Stimulated activated CD8-positive, alpha-beta memory T cell treated with anti-CD3 and anti-CD28 coated beads, Interleukin-12 subunit alpha, Interleukin-12 subunit beta, amount 100 ng/mL, for 4 hours (primary cell): ENCODE data around the gene ATG2A.

Experiments
- DNase-seq: peaks from one replicate; pipeline ENCODE4 v3.0.0-alpha.2; 2020; ENCODE audit warnings: low read depth

The ATG2A gene

DNA sequence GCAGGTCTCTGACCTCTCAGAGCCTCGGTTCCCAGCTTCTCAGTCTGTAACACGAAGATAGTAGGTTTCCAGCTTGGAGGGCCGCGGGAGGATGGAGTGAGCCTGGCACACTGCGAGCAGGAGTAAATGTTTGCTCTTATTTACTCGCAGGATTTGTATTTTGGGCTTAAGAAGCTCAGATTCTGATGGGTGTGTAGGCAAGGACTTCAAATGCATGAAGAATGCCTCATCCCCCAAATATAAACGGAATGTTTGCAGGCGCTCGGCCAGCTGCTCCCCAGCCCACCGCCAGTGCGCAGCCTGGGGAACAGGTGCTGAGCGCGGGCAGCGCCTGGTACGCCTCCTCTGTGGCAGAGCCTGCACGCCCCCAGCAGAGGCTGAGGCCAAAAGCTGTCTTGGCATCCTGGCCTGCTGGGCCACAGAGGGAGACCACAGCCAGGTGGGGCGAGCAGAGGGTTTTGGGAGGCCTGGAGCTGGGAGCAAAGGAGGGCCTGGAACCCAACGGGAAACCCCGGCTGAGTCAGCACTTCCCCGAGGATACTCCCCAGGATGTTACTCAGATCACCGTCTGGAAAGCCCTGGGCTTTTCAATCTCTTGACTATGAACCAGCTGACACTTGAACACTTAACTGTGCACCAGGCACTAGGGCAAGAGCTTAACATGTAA lies 48.0 kb downstream of the ATG2A start:
- no peak for DNase-seq

DNA sequence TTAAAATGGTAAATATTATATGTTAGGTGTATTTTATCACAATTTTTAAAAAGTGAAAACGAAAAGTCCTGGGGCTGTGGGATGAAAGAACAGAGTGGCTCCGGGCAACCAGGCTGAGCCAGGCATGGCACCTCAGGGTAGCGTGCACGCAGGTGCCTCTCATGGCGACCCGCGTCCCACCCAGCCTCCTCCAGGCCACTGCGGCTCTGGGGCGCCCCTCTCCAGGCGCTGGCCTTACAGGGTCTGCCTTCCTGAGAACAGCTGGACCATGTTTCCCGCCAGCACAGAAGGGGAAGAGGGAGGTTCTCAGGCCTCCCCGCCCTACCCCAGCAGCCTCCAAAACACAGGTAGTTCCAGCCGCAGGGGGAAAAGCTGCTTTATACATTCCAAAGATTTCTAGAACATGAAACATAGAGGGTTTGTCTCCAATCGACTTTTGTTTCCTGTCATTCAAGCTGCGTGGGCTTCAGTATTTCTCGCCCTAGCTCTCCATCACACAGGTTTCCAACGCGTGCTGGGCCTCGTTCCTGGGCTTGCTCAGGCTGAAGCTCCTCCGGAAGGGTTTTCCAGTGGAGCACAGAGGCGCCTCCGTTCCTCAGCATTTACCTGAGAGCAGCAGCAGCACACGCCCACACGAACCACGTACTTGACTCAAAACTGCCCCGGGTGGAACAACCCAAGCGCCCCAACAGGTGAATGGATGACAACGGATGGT lies 49.1 kb downstream of the ATG2A start:
- no peak for DNase-seq

DNA sequence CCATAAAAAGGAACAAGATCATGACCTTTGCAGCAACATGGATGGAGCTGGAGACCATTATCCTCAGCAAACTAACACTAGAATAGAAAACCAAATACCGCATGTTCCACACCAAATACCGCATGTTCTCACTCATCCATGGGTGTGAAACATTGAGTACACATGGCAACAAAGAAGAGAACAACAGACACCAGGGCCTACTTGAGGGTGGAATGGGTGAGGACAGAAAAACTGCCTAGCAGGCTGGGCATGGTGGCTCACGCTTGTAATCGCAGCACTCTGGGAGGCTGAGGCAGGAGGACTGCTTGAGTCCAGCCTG lies 50.9 kb downstream of the ATG2A start:
- no peak for DNase-seq

DNA sequence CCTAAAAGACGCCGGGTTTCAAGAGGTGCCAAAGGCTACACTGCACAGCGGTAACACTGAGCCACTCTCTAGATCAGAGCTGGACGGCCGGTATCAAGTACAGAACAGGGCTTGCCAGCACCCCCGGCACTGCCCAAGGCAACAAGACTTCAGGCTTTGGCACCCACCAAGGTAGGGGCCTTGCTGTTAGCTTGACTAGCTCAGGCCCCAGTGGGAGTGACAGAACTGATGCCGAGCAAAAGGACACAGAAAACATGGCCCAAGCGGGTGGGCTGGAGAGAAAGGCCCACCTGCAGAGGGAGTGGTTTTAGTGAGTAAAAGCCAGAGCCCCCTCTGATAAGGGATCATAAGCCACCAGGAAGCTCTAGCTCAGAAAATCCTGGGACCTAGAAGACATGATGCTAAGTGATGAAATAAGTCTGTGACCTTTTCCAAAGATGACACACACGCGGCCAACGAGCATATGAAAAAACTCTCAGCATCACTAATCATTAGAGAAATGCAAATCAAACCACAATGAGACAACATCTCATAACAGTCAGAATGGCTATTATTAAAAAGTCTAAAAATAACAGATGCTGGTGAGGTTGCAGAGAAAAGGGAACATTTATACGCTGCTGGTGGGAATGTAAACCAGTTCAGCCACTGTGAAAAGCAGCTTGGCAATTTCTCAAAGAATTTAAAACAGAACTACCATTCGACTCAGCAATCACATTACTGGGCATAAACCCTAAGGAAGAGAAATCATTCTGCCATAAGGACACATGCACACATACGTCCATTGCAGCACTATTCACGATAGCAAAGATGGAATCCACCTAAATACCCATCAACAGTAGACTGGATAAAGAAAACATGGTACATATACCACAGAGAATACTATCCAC lies 51.5 kb downstream of the ATG2A start:
- DNase-seq, result no peak

DNA sequence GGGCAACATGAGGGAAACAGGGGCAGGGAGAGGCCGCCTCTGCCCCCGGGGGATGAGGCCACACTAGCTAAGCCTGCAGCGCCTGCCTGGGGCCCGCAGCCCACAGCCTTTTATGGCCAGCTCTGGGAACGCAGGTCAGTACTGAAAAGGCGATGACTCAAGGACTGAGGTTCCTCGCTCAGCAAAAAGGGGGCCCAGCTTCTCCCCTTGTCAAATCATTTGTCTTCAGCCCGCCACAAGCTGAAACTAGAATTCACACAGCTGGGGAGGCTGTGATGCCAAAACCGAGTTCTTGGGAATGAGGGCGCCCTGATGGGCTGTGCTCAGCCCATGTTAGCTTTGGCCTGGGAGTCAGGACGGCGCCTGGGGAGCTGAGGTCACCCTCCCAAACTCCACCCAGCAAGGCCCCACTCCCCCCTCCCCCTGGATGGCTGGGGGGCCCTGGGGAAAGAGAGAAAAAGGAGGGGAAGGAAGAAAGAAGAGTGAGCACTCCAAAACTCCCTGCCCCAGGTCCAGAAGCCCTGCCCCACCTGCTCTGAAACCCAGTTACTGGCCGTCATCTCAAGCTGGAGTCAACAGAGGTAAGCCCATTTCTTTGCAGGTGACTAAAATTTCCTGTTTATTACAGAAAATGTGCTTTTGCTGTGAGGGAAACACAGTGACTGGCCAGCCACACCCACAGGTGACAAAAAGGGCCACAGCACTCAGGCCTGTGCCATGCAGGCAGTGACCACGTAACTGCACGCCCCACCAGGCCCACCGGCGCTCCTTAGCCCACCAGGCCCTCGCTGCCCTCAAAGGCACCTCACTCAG lies 52.3 kb downstream of the ATG2A start:
- no peak for DNase-seq

DNA sequence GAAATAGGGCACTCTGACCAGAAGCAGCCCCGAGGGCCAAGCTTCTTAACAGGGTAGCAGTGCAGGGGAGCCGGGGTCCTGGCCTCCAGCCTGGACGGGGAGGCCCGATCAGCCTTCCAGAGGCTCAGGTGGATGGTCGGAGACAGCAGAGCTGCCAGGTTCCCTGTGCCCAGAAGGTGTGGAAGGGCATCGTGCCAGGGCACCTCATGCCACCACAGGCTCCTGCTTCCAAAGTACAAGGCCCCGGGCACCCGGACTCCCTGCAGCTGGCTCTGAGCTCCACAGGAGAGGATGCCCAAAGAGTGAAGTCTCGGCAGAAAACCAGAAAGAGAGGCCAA lies 52.9 kb downstream of the ATG2A start:
- no peak for DNase-seq

DNA sequence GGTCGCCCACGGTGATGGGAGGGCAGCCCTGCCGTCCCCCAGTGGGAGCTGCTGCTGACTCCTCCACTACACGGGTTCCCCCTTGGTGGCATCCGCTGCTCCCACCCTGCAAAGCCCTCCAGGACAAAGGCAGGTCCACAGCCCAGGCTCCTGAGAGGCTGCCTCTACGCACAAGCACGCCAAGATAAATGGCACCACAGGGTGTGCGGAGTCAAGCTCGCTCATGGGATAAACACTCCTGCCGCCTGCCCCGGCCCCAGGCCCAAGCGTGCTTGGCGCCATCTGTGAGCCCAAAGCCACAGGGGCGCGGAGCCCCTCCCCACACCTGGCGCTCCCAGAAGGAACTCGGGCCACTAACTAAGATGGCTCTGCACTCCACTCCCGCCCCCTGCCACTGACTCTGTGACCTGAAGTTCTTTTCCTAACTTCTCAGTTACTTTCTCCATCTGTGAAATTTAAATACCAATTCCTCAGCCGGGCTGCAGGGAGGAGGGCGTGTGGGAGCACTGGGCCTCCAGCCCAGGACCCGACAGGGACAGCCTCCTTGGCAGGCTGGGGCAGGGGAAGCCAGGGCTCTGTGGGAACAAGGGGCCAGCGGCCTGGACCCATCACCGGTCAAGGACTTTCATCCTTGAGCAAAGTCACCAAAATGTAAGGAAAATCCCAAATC lies 53.5 kb downstream of the ATG2A start:
- DNase-seq, result no peak

DNA sequence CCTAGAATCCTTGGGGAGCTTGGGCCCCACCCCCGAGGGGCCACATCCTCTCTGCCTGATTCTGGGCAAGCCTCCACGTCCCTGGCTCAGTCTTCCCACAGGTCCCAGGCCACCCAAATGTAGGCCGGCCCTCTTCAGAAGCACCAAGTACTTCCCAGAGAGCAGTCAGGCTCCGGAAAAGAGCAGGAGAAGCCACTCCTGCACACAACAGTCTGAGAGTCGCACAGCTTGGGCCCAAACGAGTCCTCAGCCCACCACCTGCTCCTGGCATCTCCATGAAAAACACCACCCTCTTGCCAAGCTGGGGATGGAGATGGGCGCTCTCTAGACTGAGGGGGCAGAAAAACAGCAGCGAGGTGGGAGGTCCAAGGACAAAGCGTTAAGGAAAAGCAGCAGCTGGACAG lies 54.0 kb downstream of the ATG2A start:
- DNase-seq, result no peak

DNA sequence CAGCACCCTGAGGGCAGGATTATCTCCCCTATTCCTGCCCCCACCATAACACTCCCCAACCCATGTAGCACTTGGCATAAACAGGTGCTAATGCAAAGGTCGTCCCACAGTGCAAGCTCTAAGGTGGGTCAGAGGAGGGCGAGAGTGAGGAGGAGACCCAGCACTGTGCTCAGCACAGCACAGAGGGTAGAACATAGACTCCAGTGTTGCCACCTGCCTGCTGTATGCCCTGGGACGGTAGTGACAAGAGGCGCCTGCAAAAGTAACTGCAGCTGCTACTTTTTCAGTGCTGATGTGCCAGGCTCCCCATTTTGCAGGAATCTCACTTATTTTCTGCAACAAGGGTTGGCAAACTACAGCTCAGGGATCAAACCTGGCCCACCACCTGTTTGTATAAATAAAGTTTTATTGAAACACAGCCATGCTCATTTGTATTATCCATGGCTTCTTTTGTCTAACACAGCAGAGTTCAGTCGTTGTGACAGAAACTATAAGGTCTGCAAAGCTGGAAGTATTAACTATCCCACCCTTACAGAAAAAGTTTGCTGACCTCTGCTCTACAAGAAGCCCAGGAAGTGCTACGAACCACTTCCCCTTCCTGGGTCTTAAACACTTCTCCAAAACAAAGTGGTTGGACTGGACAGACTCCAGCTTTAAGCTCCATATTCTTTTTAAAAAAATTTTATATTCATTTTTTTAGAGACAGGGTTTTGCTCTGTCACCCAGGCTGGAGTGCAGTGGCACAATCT lies 55.6 kb downstream of the ATG2A start:
- no peak for DNase-seq

DNA sequence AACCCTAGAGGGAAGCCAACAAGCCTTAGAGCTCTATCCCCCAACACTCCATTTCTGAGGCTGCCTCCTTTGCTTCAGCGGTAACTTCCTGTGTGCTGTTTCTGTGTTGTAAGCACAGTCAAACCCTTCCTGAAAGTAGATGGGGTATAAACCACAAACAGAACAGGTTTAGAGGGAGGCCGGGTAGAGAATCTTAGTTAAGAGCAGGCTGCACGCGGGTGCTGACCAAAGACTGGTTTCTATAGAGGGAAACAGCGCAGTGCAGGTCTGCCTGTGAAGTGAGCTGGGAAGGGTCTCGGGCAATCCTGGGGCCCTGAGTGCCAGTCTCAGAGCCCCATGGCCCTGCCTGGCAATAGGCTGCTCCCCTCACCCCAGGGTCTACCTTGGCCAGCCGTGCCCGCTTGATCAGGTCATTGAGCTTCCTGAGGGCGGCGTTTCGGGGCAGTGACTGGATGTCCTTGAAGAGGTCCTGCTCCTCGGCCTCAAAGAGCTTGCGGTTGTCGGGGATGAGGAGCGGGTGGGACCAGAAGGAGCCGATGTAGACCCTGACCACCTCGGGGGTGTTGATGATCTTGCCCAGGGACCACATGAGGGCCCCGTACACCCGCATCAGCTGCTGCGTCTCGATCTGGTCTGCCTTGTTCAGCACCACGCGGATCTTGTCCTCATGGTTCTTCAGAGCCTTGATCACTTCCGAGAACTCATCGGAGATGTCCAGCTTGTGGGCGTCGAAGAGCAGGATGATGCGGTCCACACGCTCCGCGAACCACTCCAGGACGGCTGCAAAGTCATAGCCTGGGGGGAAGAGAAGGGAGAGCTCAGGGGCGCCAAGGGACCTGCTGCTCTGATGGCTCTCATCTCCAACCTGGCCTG lies 57.2 kb downstream of the ATG2A start:
- DNase-seq, result no peak

DNA sequence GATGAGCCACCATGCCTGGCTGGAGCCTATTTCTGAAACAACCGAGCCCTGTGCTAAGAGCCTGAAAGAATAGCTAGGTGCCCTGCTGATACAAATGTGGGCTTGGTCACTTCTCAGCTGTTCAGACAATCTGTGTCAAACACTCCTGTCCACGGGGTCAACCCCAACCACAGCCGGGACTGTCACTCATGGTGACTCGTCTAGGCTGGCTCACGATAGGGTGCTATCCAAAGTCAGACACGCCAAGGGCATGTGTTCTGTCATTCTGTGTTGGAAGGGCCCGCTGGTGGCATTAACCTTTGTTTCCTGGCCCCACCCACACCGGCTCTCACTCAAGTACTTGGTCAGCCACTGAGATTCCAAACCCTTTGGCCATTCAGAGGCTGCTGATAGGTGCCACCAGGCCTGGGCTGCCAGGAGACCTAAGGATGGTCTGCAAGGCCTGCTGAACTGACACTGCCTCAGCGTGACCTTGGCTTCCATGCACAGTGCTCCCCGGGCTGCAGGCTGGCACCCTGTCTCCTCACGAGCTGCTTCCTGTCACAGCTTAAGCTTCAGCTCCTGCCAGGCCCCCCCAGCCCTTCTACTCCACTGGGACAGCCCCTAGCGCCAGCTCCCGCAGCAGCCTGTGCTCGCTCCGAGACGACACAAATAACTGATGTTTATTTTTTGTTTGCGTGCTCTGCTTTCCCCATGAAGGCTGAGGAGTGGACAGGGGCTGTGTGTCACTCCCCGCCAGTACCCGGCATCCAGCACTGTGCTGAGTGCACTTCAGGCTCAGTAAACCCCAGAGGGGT lies 58.3 kb downstream of the ATG2A start:
- DNase-seq, result no peak

DNA sequence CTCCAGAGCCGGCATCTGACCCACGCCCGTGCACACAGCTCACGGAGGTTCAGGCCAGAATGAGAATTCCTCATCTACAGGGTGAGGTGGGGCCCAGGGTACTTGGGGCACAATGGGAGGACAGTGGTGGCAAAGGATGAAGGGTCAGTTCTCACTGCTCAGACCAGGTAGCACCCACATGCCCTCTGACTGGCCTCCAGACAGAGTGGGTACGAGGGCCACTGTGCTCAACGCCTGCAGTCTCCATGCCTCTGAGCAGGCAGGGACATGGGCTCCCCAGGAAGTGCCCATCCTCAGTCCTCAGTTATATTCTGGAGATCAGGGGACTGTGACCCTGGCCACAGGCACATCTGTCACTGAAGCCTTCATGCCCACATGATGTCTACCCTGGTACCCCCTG lies 59.5 kb downstream of the ATG2A start:
- no peak for DNase-seq

DNA sequence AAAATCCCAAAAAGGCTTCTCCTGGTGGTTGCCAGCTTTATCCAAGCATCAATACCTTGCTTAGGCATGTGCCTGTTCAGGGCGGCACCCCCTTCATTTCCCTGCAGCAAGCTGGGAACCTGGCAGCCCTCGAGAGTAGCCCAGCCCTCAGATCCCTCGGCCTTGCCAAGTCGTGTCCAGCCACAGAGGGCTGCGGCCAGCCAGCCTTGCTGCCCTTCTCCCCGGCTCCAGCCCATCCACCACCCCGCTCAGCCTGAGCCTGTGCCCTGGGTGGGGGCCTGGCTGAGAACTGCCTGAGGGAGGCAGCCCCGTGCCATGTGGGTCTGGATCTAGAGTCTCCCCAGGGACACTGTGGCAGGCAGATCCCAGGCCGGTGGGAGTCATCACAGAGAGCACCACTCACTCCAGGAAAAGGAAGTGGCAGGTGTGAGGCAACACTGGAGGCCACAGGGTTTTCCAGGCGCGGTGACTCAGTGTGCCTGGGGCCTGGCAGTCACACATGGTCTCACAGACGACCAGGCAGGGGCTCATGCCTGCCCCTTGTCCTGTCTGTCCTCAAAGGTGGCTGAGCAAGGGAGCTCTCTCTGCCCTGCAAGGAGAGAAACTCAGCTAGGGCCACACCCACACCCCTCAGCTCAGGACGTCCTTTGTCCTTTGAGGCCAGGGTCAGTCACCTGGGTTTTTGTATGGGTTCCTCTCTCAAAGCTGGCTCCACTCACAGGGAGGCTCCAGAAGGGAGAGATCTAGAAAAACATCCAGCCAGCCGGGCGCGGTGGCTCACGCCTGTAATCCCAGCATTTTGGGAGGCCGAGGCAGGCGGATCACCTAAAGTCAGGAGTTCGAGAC lies 60.4 kb downstream of the ATG2A start:
- DNase-seq, result no peak

DNA sequence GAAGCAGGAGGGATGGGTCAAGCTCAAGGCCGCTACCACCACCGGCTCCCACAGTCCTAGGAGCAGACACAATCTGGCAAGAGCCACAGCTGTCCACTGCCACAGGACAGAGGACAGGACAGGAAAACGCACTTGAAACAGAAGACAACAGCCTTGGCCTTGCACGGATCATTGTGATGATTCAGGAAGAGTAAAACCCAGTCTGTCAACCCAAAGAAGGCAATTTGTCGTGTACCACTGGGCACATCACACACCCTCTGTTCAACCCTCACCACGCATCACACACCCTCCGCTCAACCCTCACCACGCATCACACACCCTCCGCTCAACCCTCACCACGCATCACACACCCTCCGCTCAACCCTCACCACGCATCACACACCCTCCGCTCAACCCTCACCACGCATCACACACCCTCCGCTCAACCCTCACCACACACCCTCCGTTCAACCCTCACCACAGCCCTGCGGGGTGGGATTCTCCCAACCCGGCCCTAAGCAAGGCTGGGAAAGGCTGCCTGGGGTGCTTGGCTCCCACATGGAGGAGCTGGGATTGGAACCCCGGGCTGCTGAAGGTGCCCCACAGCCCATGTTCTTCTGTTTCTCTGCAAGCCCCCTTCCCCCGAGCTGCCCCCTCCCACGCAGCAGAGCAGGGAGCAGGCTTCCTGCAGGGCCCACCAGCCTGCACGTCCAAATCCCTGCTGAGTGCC lies 61.3 kb downstream of the ATG2A start:
- DNase-seq, result no peak

DNA sequence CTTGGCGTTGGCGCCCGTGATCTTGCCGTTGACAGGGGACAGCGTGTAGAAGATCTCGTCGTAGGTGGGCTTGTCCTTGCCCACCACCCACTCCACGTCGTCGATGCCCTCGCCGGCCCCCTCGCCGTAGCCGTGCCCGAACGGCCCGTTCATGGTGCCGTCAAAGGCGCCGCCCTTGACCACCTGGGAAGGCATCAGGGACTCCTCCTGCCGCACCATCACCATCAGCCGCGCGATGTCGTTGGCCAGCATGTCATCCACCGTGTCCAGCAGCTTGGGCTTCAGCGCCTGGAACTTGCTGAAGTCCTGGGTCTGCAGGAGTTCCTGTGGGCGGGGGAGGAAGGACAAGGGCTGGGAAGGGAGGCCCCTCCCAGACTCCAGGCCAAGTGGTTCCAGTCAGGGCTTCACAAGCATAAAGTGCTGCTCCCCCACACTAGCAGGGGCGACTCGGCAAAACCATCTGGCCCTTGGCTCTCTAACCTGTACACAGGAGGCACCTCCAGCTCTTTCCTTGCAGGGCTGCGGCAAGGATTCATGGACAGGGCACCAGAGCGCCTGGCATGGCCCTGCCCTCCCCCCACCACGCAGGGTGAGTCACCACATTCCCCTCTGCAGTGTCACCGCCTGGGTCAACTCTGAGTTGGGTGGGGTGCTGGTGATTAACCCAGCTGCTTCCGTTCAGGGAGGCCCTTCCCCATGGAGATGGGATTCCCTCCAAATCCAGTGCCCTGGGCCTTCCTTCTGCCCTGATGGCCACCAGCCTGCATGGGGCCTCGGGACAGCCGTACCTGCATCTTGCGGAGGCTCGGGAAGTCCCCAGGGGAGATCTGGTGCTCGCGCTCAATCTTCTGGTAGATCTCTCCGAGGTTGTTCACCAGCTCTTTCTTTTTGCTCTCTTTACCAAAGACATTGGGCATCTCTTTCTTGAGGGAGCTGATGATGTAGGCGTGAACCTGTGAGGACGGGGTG lies 62.2 kb downstream of the ATG2A start:
- peak; percentile 53 for DNase-seq

DNA sequence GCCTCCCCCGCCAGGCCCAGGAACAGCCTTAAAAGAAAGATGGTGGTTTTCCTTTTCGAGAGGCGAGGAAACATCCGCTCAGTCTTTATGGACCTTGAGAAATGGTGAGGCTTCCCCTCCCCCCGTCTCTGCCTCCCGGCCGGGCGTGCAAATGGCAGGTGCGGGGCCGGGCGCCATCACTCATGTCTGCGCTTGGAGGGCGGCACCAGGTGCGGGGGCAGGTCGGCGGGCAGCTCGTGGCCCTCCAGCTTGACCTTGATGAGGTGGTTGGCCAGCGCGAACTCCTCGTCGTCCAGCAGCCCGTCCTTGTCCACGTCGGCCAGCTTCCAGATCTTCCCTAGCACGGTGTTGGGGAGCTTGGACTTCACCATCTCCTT lies 62.9 kb downstream of the ATG2A start:
- no peak for DNase-seq

DNA sequence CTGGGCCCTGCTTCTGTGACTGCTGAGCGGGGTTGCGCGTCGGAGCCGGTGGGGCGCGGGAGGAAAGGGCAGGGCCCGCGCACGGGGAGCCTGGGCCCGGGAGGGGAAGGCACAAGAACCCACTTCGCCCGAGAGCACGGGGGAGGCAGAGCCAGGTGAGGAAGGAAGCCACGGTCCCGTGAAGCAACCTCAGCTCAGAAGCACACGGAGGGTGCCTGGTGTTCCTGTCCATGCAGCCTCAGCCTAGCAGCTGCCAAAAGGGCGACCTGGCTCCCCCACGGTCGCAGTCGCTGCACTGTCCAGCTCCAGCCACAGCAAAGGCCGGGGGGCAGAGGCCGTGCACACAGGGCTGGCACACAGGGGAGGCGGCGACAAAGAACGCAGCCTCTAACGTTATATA lies 63.3 kb downstream of the ATG2A start:
- DNase-seq, result no peak
